GM20431 (cell line): ENCODE results near the gene RAET1G.
"Not testable (repeated sequence)": the region's sequence is repeated elsewhere in the genome, so short reads cannot be mapped to it uniquely, and the experiment has no call there.

Experiments
- in situ Hi-C: fragments of 300-500 bp; cut with MseI, MboI; formaldehyde crosslinking; loops from one replicate; pipeline ENCODE4 v1.15.0; 2020; ENCODE audit warnings: low sequenced_read_pairs; ENCODE audit not compliant: unreplicated experiment

The RAET1G gene, protein sequence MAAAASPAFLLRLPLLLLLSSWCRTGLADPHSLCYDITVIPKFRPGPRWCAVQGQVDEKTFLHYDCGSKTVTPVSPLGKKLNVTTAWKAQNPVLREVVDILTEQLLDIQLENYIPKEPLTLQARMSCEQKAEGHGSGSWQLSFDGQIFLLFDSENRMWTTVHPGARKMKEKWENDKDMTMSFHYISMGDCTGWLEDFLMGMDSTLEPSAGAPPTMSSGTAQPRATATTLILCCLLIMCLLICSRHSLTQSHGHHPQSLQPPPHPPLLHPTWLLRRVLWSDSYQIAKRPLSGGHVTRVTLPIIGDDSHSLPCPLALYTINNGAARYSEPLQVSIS

DNA sequence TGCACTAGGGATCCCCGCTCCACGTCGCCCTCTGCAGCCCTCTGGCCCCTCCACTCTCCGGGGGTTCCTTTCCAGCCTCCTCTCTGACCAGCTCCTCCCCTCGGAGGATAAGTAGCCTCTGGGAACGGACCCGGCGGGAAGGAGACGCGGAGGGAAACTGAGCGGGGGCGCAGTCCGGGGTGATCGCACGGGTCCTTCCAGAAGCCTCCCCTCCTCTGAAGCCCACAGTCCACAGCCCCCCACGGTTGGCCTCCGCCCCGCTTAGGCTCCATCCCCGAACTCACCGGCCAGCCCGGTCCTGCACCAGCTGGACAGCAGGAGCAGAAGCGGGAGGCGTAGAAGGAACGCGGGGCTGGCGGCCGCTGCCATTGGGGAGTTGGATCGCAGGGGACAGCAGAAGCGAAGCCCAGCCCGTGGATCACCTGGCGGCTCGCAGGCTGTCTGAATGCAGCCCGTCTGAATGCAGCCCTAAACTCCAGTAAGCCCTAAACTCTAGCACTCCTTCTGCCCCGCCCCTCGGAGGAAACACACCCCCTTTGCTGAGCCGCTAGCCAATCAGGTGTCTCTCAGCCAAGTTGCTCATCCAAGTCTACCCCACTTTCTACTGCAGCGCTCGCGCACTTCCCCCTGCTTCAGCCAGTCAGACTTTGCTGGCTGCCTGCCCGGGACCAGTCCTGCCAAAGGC lies at the start of gene RAET1G:
Gene RAET1G, minus strand, starts transcription at position 480 of the 685 bp plus-strand sequence. Its CDS starts 111 bp downstream, at position 369.
- in situ Hi-C loops: loop anchor here (10.0 kb wide), 1 partner anchor 88 kb away; no protein-coding TSS in a partner anchor

DNA sequence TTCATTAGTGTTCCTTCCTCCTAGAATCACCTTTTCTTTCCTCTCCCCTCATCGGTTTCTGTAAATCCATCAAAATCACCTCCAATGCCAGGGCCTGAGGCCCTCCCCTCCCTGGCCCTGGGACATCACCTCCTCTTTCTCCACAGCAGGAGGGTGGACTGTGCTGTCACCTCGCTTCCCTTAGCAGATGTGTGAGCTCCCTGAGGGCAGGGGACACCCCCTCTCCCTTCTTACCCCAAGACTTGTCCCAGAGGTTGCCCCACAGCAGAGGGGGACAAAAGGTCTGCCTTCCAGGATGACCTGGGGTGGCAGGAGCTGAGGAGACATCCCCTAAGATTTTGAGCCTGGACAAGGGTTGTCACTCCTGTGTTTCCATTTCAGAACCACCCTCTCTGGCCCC lies 46.7 kb upstream of the RAET1G start:
- in situ Hi-C loops: no loop called here

DNA sequence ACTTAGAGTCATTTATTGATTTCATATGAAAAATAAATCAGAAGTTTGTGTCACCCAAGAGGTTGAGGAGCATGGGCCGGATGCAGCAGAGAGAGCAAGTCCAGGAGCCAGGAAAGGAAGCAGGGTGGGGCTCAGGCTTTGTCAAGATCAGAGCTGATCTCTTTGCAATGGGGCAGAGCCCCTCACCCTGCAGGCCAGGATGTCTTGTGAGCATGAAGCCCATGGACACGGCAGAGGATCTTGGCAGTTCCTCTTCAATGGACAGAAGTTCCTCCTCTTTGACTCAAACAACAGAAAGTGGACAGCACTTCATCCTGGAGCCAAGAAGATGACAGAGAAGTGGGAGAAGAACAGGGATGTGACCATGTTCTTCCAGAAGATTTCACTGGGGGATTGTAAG lies 46.0 kb upstream of the RAET1G start:
- in situ Hi-C loops: not testable (repeated sequence)

DNA sequence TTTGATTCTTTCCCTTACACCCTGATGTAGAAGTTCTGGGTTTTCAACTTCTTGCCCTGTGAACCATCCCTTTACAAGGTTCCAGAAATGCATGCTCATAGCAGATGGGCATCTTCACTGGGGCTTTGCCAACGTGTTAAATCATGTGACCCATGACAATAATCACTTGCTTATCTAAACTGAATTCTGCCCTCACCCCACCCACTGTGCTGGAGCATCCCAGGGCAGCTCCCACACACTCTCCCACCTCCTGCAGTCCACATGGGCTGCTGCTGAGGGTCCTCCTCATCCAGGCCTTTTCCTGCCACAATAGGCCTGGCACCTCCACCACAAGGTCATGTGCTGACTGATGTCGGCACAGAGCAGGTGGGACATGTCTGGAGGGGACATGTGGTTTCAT lies 45.1 kb upstream of the RAET1G start:
- in situ Hi-C loops: not testable (repeated sequence)

DNA sequence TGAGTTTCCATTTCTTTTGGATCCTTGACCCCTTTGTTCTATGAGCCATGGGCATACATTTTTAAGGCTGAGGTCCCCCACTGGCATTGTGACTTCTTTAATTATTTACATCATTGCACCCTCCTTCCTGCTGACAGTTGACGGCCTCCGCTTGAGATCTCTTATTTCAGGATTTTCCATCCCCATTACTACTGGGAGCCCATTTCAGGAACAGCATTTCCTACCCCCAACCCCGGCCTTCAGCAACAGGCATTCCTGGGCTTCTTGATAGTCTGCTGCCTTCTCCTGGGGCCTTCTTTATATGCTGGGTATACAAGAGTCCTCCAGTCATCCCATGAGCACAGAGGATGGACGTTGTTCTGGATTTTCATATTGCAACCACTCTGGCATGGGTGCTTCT lies 44.7 kb upstream of the RAET1G start:
- in situ Hi-C loops: no loop called here

DNA sequence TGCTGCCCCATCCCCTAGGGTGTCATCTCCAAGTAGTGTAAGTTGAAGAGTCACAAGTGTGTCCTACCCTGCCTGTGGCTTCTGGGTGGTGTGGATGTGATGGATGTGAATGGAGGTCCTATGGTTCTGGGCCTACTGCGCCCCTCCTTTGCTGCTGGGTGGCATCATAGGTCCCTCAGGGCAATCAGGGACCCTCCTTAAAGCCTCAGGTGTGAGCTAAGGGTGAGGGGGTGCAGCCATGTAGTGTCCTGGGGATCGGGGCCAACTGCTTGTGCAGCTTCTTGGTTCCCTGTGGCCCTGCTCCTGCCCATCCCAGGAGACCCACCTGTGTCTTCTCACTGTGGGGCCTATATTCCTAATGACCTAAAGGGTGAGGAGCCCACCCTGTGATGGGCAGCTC lies 43.4 kb upstream of the RAET1G start:
- in situ Hi-C loops: not testable (repeated sequence)

DNA sequence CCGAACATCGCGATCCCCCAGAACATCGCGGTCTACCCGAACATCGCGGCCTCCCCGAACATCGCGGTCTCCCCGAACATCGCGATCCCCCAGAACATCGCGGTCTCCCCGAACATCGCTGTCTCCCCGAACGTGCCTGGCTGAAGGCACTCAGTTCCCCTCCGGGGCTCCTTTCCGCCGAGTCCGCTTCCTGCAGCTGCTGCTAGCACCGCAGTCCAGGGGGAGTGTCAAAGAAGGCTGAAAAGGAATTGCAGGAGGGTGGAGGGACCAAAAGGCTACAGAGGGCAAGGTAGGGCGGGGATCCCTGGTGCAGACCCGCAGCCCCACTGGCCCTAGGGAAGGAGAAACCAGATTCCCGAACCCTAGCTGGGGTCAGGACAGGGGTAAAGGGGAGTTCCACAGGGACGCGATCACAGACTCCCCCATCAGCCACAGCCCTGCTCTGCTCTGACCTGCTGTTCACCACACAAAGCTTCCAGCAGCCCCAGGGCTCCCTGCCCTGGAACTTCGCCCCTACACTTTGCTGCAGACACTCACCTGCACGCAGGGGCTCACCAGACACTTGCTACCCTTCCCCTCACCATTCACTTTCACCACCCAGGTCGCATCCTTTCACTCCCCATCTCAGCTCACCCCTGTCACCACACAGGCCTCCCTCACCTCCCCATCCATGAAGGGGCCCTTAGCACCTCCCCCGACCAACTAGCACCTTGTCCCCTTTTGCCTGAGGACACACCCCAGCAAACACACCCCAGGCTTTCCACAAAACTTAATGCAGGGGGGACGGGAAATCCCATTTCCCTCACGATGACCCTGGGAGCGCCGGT lies 42.5 kb upstream of the RAET1G start:
- in situ Hi-C loops: no loop called here

DNA sequence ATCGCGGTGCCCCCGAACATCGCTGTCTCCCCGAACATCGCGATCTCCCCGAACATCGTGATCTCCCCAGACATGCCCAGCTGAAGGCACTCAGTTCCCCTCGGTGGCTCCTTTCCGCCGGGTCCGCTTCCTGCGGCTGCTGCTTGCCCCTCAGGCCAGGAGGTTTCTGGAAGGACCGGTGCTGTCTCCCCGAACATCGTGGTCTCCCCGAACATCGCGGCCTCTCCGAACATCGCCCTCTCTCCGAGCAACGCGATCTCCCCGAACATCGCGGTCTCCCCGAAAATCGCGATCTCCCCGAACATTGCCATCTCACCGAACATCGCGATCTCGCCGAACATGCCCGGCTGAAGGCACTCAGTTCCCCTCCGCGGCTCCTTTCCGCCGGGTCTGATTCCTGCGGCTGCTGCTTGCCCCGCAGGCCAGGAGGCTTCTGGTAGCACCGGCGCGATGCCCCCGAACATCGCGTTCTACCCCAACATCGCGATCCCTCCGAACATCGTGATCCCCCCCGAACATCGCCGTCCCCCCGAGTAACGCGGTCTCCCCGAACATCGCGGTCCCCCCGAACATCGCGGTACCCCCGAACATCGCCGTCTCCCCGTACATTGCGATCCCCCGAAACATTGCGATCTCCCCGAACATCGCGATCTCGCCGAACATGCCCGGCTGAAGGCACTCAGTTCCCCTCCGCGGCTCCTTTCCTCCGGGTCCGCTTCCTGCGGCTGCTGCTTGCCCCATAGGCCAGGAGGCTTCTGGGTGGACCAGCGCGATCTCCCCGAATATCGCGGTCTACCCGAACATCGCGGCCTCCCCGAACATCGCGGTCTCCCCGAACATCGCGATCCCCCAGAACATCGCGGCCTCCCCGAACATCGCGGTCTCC lies 41.6 kb upstream of the RAET1G start:
- in situ Hi-C loops: no loop called here

DNA sequence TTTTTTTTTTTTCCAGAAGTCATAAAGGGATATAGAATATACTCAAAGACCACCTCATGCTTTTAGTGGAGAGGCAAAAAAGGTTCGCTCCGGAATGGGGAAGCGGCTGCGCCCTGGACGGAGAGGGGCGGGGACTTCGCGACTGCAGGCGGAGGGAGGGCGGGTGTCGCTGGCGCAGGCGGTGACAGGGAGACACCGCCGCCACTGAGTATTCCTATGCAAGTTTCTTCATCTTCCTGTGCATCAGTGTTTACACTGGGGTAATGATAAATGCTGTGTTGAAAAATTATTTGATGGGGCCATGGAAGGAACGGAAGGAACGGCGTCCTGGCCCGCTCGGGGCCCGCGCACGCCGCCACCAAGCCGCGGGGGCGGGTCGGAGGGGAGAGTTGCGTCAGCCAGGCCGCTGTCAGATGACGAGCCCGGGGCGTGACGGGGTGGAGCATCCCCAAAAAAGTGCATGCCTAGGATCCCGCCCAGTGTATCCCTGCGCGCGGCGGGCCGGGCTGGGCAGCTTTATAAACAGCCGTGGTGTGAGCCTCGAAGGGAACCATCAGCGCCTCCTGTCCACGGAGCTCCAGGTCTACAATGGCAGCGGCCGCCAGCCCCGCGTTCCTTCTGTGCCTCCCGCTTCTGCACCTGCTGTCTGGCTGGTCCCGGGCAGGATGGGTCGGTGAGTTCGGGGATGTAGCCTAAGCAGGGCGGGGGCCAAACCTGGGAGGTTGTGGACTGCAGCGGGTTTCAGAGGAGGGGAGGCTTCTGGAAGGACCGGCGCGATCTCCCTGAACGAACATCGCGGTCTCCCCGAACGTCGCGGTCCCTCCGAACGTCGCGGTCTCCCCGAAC lies 40.8 kb upstream of the RAET1G start, which contains the start of gene ULBP1:
Gene ULBP1, plus strand, starts transcription at position 482 of the 846 bp plus-strand sequence. Its CDS starts 107 bp downstream, at position 589.
- in situ Hi-C loops: no loop called here

DNA sequence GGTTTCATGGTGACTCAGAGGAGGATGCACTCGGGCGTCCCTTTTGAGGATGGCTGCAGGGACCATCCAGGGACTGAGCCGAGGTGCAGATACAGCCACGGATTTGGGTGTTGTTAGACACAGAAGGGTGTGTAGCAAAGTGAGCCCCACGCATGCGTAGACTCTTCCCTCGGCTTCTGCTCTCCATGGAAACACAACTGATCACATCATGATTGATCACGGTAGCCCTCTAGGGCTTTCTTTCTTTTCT lies 40.2 kb upstream of the RAET1G start:
- in situ Hi-C loops: no loop called here

DNA sequence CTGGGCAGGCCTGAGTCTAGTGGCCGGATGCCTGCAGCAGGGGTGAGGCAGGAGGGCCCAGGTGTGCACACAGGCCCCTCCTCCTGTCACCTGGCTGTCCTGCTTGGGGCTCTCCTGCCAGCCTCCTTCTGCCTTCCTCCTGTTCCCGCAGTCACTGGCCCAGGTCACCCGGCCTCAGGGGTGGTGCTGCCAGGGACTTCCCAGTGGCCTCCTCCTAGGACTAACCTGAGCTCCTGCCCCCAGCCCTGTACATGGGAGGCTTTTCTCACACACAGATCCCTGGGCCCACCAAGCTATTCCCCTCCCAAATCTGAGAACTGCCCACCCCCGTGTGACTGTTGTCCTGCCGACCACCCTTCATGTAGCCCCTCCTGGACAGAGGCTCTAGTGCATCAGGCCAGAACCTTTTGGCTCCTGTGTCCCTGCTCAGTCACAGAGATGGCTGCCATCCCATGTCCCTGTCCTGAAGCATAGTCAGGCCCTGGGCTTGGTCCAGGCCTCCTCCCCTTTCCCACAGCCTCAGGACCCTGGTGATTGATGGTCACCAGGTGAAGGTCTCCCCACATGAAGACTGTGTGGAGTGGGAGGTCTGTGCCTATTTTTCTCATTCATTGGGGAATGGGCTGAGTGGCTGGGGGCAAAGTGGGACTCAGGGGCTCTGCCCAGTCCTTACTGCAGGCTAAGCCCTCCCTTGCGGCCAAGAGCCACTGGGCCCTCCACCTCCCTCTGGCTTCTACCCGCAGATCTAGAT lies 39.7 kb upstream of the RAET1G start:
- in situ Hi-C loops: no loop called here

DNA sequence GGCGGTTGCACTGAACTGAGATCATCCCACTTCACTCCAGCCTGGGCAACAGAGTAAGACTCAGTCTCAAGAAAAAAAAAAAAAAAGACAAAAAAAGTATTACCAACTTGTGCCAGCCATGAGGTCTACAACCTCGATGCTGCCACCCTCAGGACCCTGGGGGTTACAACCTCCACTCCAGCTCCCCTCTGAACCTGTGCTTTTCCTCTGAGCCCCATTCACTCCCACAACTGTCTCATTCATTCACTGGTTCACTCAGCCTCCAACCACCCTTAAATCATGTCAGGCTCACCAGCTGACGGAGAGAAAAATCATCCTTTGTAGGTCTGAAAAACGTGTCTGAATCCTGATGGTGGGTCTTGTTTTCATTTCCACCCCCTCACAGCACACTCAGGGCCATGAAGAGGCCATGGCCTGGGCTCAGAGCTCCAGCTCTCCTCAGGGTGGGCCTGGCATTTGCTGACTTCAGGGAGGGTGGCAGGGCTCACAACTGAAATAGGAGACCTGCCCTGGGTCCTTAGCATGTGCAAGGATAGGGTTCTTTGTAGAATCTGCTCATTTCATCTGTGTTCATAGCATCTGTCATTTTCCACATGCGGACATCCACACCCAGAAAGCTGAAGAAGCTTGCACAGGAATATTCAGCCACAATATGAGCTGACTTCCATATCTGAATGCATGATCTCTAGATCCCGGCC lies 39.0 kb upstream of the RAET1G start:
- in situ Hi-C loops: no loop called here

DNA sequence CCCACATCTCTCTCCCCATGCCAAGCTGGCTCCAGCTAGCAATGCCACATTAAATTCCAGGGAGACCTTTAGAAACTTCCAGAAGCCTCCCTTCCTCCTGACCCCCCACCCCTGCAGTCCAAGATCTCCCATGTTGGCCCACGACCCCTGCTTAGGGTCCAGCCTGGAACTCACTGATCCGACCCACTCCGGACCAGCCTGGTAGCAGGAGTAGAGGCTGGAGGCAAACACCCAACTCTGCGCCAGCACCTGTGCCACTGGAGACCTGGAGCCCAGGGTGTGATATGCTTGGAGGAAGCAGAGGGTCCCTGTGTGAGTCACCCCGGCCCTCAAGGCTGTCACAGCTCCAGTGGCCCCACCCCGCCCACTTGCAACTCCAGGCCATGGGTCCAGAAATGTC lies 37.6 kb upstream of the RAET1G start:
- in situ Hi-C loops: no loop called here

DNA sequence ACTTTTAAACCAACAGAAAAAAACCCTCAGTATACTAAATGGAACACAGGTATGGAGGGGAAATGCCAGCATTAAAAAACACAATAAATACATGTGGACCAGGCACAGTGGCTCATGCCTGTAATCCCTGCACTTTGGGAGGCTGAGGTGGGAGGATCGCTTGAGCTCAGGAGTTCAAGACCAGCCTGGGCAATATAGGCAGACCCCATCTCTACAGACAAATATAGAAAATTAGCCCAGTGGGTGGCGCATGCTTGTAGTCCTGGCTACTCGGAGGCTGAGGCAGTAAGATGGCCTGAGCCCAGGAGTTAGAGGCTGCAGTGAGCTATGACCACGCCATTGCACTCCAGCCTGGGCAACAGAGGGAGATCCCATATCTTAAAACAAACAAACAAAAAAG lies 36.9 kb upstream of the RAET1G start:
- in situ Hi-C loops: not testable (repeated sequence)

DNA sequence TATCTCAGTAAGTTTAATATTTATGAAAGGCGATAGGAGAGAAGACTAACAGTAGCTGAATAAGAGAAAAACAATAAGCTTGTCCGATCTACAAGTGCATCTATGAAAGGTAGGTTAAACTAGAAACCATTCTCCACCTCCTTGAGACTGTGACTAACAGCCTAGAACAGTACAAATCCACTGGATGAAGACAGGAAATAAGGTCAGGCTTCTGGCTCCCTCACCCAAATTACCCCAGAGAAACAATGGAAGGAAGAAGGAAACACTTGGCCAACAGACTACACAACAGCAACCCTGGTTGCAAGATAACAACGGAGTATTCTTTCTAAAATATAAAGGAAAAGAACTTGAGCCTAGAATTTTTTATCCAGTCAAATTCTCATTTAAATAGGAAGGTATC lies 35.2 kb upstream of the RAET1G start:
- in situ Hi-C loops: not testable (repeated sequence)

DNA sequence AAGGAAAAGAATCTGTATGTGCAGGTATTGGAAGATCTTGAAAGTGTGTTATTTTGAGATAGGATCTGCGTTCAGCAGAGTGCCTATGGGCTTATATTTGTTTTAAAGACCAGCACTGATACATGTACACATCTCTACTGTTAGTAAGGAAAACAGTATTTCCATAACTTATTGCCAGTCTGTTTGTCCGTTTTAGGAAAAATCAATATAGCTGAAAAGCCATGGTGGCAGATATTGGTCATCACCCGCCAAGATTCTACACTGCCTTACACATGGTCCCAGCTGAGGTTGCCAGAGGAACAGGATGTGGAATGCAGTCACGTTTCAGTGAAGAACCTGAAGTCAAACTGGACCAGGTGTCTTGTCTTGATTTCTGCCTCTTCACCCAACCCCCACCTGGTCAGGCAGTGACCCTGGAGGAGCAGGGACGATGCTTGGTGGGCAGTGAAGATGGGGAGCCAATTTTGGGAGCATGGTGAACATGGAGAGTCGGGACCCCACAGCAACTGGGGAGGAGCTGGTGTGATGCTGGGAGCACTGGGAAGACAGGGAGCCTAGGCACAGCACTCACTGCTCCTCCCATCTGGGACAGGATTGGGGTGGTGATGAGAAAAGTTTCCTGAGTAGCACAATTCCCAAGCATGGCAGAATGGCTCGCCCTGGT lies 32.9 kb upstream of the RAET1G start:
- in situ Hi-C loops: not testable (repeated sequence)

DNA sequence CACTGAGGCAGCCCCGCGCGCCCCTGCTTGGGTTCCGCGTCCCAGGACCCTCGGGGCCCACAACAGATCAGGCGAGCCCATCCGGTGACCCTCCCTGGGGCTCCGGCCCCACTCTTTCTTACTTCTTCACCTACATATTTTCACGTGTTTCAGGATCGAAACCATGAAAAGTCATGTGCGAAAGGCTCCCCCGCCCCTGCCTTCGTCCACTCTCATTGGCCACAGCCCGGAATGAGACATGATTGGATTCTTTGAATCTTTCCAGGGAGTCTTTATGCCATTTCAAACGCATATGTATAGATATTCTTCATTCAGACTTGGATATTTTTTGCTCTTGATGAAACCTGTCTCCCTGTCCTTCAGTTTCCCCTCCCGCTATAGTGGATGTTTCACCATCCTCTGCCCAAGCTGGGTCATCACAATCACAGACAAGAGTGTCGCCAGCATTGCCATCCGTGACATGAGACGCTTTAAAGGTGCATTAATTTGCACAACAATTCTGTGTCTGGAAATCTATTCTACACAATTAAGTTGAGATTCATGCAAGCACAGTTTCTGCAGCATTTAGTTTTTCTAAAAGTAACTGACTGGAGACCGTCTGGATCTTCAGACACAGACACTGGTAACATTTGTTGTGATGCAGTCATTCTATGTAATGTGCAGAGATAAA lies 32.2 kb upstream of the RAET1G start:
- in situ Hi-C loops: not testable (repeated sequence)
